Measurements from ENCODE around the gene EFNA3. TPM values are rescaled to one million over a fixed set of nuclear protein-coding genes. Genes with fewer than 3 reads are reported as not detected.

Gene EFNA3
- total and polyA plus RNA-seq, 11 donors: 0.20 to 2.4 (median 0.61) TPM

DNA sequence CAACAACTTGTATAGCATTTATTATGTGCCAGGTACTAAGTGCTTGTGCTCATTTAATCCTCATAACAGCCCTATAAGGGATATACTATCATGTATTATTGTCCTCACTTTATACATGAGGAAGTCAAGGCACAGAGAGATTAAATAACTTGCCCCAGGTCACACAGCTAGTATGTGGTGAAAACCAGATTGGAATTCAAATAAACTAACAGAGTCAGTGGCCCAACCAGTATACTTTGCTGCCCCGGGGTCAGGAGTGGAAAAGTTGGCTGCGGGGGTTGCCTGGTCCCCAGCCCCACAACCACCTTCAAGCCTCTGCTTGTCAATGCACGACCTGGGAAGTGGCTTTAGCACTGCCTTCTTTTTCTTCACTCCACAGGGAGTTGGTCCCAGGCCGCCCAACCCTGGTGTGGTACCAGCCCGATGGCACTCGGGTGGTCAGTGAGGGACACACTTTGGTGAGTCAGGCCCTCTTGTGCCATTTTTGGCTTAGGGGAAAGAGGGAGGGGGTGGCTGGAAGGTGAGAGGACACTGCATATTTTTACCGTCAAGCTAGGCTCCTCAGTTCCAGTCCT is 25.0 kb upstream of the EFNA3 start:
- WGBS, 4 donors: 65 to 78% (median 76%) methylated on average over 7 of the region's 7 CpGs
- H3K27ac ChIP-seq: peak overlapping the region; percentile 0 to 98 (median 68)
- DNase-seq (no peak), ATAC-seq (no peak)
- H3K27me3 ChIP-seq: no peaks in the 10 kb centered on the region
- no peaks in the 10 kb centered on the region for H3K9me3 ChIP-seq
- peaks cover 0 to 48% (median 23%) of the 10 kb centered on the region in 12 donors for H3K4me1 ChIP-seq
- intact Hi-C loops (cut with DNase I): loop anchor here in 6 of 10 donors (5.0 to 10.0 kb wide), 5 partner anchors 36 to 99 kb away; partner anchors contain the start of genes ZBTB7B (in 4 of the 6), CKS1B (in 1 of the 6), PBXIP1 (in 1 of the 6) and PYGO2 (in 1 of the 6)
- peak overlapping the region in 8 of 12 donors; percentile 15 to 97 (median 84) for H3K4me3 ChIP-seq
- no peak for TF ChIP-seq POLR2A (IDR thresholded peaks at IDR 0.05)
- TF ChIP-seq, protein P1, sequence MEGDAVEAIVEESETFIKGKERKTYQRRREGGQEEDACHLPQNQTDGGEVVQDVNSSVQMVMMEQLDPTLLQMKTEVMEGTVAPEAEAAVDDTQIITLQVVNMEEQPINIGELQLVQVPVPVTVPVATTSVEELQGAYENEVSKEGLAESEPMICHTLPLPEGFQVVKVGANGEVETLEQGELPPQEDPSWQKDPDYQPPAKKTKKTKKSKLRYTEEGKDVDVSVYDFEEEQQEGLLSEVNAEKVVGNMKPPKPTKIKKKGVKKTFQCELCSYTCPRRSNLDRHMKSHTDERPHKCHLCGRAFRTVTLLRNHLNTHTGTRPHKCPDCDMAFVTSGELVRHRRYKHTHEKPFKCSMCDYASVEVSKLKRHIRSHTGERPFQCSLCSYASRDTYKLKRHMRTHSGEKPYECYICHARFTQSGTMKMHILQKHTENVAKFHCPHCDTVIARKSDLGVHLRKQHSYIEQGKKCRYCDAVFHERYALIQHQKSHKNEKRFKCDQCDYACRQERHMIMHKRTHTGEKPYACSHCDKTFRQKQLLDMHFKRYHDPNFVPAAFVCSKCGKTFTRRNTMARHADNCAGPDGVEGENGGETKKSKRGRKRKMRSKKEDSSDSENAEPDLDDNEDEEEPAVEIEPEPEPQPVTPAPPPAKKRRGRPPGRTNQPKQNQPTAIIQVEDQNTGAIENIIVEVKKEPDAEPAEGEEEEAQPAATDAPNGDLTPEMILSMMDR (IDR thresholded peaks at IDR 0.05): no peak
- H3K36me3 ChIP-seq: peaks cover 0 to 54% (median 51%) of the 10 kb centered on the region in 9 donors

DNA sequence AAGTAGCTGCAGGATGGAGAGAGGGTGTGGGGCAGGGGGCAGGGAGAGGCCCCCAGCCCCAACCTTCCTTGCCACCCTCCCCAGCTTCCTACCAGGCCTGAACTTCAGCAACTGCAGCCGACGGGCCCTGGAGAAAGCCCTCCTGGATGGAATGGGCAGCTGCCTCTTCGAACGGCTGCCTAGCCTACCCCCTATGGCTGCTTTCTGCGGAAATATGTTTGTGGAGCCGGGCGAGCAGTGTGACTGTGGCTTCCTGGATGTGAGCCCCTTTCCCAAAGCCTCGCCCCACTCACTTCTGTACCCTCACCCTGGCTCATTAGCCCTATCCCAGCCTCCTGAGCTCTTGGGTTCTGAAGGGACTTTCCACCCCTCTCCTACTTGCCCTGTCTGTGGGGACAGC is 21.5 kb upstream of the EFNA3 start:
- H3K27me3 ChIP-seq: no peaks in the 10 kb centered on the region
- TF ChIP-seq POLR2A (IDR thresholded peaks at IDR 0.05): no peak
- TF ChIP-seq, protein P1 (IDR thresholded peaks at IDR 0.05): no peak
- DNase-seq (no peak), ATAC-seq (no peak)
- H3K4me3 ChIP-seq: no peak overlapping the region
- H3K27ac ChIP-seq: no peak overlapping the region
- H3K9me3 ChIP-seq: no peaks in the 10 kb centered on the region
- WGBS, 4 donors: 94 to 100% (median 98%) methylated on average over 1 to 8 of the region's 8 CpGs
- peaks cover 0 to 42% (median 21%) of the 10 kb centered on the region in 12 donors for H3K4me1 ChIP-seq
- intact Hi-C loops (cut with DNase I): loop anchor here in 2 of 10 donors (5.0 to 10.0 kb wide), 2 partner anchors 90 to 102 kb away; partner anchors contain the start of gene PBXIP1 (in 1 of the 2)
- peaks cover 0 to 87% (median 74%) of the 10 kb centered on the region in 9 donors for H3K36me3 ChIP-seq

GRCh38 chr1:155057788-155058211 is 20.8 kb upstream of the EFNA3 start:
- no peaks in the 10 kb centered on the region for H3K9me3 ChIP-seq
- ATAC-seq: no peak
- H3K27me3 ChIP-seq: no peaks in the 10 kb centered on the region
- intact Hi-C loops (cut with DNase I): loop anchor here in 2 of 10 donors (5.0 to 10.0 kb wide), 2 partner anchors 90 to 103 kb away; partner anchors contain the start of gene PBXIP1 (in 1 of the 2)
- no peak for TF ChIP-seq POLR2A (IDR thresholded peaks at IDR 0.05)
- TF ChIP-seq, protein P1 (IDR thresholded peaks at IDR 0.05): no peak
- H3K27ac ChIP-seq: no peak overlapping the region
- no peak for DNase-seq
- 94 to 97% (median 96%) methylated on average over 10 to 13 of the region's 13 CpGs for WGBS, 4 donors
- H3K36me3 ChIP-seq: peaks cover 0 to 89% (median 76%) of the 10 kb centered on the region in 9 donors
- H3K4me1 ChIP-seq: peaks cover 0 to 43% (median 27%) of the 10 kb centered on the region in 12 donors
- no peak overlapping the region for H3K4me3 ChIP-seq

GRCh38 chr1:155060736-155061135 is 17.9 kb upstream of the EFNA3 start:
- WGBS, 4 donors: 63 to 85% (median 78%) methylated on average over 6 to 8 of the region's 8 CpGs
- intact Hi-C loops (cut with DNase I): loop anchor here in 6 of 10 donors (1.0 to 5.0 kb wide), 6 partner anchors 15 to 578 kb away; partner anchors contain the start of genes PYGO2 (in 3 of the 6) and PBXIP1 (in 2 of the 6)
- DNase-seq: no peak

More at GRCh38 chr1:155060736-155061135, 17.9 kb upstream of the EFNA3 start:
- H3K9me3 ChIP-seq: no peaks in the 10 kb centered on the region
- H3K4me3 ChIP-seq: no peak overlapping the region
- H3K27me3 ChIP-seq: no peaks in the 10 kb centered on the region
- H3K4me1 ChIP-seq: peaks cover 0 to 48% (median 25%) of the 10 kb centered on the region in 12 donors
- H3K27ac ChIP-seq: no peak overlapping the region
- no peak for ATAC-seq
- TF ChIP-seq POLR2A (IDR thresholded peaks at IDR 0.05): no peak
- TF ChIP-seq, protein P1 (IDR thresholded peaks at IDR 0.05): no peak
- H3K36me3 ChIP-seq: peaks cover 0 to 65% (median 54%) of the 10 kb centered on the region in 9 donors

All from heart left ventricle (tissue), 16 donors.